ENCODE data around the gene NFIB. TPM values are rescaled to one million over a fixed set of nuclear protein-coding genes. Genes with fewer than 3 reads are reported as not detected.

The NFIB gene
- total and polyA plus RNA-seq, 10 of the 15 experiments (the other 5 are each of a cell fraction or from before 2014, with no cell fraction given): under 0.01 to 0.19 (median 0.05) TPM; not detected in 3

DNA sequence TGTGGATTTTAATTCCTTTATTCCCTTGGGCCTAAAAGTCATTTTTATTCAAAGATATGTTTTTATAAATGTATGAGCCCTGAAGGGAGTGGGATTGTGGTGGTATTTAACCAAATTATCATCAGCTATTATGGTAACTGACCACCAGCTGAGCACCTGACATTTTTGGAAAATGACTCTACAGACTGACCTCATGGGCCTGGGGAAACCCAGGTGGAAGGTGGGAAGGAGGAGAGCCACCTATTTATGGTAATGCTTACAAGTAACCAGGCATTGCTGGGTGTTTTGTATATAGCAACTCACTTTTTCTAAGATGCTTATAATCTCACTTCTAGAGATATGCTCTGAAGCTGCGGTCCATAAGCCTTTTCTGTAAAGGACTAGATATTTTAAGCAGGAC, 22.3 kb upstream of the NFIB start:
- in situ Hi-C loops (cut with MboI): no loop called here
- intact Hi-C loops (cut with micrococcal nuclease; ENCODE audit: unreplicated experiment): no loop called here
- CTCF ChIA-PET: no interaction called here
- TF ChIP-seq KDM1A (IDR thresholded peaks at IDR 0.05; ENCODE audit: borderline replicate concordance) (no peak), FOXM1 (IDR thresholded peaks at IDR 0.05; ENCODE audit: low read depth, low read length) (no peak), IKZF2 (IDR thresholded peaks at IDR 0.05) (no peak), ATF2 (IDR thresholded peaks at IDR 0.05; ENCODE audit: low read length) (no peak), DPF2 (IDR thresholded peaks at IDR 0.05) (no peak), SMAD1 (IDR thresholded peaks at IDR 0.05; ENCODE audit: low read depth, partially characterized antibody) (no peak), MTA2 (IDR thresholded peaks at IDR 0.05; ENCODE audit: low read depth) (no peak), USF1 (IDR thresholded peaks at IDR 0.05; ENCODE audit: borderline replicate concordance, extremely low read length, insufficient read depth, low read depth, low read length) (no peak), CREM (IDR thresholded peaks at IDR 0.05; ENCODE audit: low read depth) (no peak), POLR2AphosphoS5 (IDR thresholded peaks at IDR 0.05; ENCODE audit: low read length) (no peak), EZH2 (IDR thresholded peaks at IDR 0.05; ENCODE audit: borderline replicate concordance, control insufficient read depth, low read depth, low read length) (no peak), SREBF1 (IDR thresholded peaks at IDR 0.05; ENCODE audit: low read length) (no peak)
- TF ChIP-seq, protein P1, sequence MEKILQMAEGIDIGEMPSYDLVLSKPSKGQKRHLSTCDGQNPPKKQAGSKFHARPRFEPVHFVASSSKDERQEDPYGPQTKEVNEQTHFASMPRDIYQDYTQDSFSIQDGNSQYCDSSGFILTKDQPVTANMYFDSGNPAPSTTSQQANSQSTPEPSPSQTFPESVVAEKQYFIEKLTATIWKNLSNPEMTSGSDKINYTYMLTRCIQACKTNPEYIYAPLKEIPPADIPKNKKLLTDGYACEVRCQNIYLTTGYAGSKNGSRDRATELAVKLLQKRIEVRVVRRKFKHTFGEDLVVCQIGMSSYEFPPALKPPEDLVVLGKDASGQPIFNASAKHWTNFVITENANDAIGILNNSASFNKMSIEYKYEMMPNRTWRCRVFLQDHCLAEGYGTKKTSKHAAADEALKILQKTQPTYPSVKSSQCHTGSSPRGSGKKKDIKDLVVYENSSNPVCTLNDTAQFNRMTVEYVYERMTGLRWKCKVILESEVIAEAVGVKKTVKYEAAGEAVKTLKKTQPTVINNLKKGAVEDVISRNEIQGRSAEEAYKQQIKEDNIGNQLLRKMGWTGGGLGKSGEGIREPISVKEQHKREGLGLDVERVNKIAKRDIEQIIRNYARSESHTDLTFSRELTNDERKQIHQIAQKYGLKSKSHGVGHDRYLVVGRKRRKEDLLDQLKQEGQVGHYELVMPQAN (conservative IDR thresholded peaks at IDR 0.05): no peak
- TF ChIP-seq, protein P2, sequence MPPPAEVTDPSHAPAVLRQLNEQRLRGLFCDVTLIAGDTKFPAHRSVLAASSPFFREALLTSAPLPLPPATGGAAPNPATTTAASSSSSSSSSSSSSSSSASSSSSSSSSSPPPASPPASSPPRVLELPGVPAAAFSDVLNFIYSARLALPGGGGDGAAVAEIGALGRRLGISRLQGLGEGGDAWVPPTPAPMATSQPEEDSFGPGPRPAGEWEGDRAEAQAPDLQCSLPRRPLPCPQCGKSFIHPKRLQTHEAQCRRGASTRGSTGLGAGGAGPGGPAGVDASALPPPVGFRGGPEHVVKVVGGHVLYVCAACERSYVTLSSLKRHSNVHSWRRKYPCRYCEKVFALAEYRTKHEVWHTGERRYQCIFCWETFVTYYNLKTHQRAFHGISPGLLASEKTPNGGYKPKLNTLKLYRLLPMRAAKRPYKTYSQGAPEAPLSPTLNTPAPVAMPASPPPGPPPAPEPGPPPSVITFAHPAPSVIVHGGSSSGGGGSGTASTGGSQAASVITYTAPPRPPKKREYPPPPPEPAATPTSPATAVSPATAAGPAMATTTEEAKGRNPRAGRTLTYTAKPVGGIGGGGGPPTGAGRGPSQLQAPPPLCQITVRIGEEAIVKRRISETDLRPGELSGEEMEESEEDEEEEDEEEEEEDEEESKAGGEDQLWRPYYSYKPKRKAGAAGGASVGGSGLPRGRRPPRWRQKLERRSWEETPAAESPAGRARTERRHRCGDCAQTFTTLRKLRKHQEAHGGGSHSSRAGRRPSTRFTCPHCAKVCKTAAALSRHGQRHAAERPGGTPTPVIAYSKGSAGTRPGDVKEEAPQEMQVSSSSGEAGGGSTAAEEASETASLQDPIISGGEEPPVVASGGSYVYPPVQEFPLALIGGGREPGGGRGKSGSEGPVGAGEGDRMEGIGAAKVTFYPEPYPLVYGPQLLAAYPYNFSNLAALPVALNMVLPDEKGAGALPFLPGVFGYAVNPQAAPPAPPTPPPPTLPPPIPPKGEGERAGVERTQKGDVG (CRISPR knock-in tag; IDR thresholded peaks at IDR 0.05): no peak

More for the DNA sequence above, 22.3 kb upstream of the NFIB start:
- Histone ChIP-seq H2AFZ (ENCODE audit: control insufficient read depth, low read depth, low read length) (no peak overlapping the region), H3K79me2 (ENCODE audit: control insufficient read depth, insufficient read depth, low read length) (no peaks in the 10 kb centered on the region), H3K4me2 (ENCODE audit: control insufficient read depth, insufficient read depth) (no peak overlapping the region), H3K4me1 (ENCODE audit: control insufficient read depth, insufficient read depth, low read length) (no peaks in the 10 kb centered on the region), H3K9me3 (replicated peaks; ENCODE audit: control insufficient read depth, insufficient read depth, low read length) (no peaks in the 10 kb centered on the region), H3K9ac (ENCODE audit: control insufficient read depth, insufficient read depth, low read length) (no peak overlapping the region), H3K27me3 (replicated peaks in 1 of 2; ENCODE audit: control insufficient read depth in 2 of 2, insufficient read depth in 2 of 2, low read length in 1 of 2) (peaks cover 0 to 1% of the 10 kb centered on the region in 2 experiments; a peak in 1 of 4 replicates), H3K36me3 (ENCODE audit: control insufficient read depth in 2 of 2, insufficient read depth in 2 of 2, low read length in 1 of 2) (no peaks in the 10 kb centered on the region), H3K27ac (ENCODE audit: control insufficient read depth, insufficient read depth) (no peak overlapping the region), H4K20me1 (ENCODE audit: control insufficient read depth, insufficient read depth) (no peaks in the 10 kb centered on the region), H3K4me3 (no peak overlapping the region)
- no peak for DNase-seq (ENCODE audit: low read depth, low spot score)
- no peak for ATAC-seq
- WGBS (ENCODE audit: insufficient coverage, insufficient replicate concordance, low lambda C conversion rate, missing lambda C conversion rate): 100% methylated on average over 1 of the region's 1 CpG
- RAD21 ChIA-PET (ENCODE audit: unreplicated experiment): no interaction called here
- no TSS peak for BruUV-seq (replicated peaks)
- FAIRE-seq: no peak
- SMC1A ChIA-PET (ENCODE audit: uncharacterized antibody, unreplicated experiment): interaction anchor here (1.6 to 2.0 kb wide), 2 partner anchors 10 to 17 kb away, joined by 5 to 7 read pairs; no protein-coding TSS in a partner anchor
- POLR2A ChIA-PET: no interaction called here

Data from GM12878 (cell line).